HG03280 (cell line): ENCODE results near the gene PIGB.
"Not testable (repeated sequence)": the region's sequence is repeated elsewhere in the genome, so short reads cannot be mapped to it uniquely, and the experiment has no call there.

ENCODE experiments used
- ATAC-seq: cut with Tn5 transposase; IDR thresholded peaks from one replicate; pipeline ENCODE4 v1.9.1; 2021; ENCODE audit warnings: mild to moderate bottlenecking, moderate library complexity; ENCODE audit not compliant: unreplicated experiment

The PIGB gene

DNA sequence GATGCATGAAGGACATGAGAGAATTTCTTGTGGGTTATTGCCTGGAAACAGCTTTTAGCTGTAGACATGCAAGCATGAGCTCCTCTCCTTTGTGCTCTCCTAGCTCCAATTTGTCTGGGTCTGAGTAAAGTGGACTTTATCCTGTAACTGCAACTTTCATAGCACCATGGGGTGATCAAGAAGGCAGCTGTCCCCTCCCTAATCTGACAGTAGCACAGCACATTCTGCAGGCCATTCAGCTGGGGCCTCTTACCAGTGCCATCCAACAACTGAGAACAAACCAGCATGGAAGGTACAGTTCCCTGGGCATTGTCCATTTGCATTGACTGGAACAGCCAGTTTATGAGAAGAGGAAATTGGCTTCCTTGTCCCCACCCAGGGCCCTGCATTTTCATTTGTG is 21.7 kb upstream of the PIGB start:
- no peak for ATAC-seq

DNA sequence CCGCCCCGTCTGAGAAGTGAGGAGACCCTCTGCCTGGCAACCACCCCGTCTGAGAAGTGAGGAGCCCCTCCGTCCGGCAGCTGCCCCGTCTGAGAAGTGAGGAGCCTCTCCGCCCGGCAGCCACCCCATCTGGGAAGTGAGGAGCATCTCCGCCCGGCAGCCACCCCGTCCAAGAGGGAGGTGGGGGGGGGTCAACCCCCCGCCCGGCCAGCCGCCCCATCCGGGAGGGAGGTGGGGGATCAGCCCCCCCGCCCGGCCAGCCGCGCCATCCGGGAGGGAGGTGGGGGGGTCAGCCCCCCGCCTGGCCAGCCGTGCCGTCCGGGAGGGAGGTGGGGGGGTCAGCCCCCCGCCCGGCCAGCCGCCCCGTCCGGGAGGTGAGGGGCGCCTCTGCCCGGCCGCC is 16.2 kb upstream of the PIGB start:
- not testable (repeated sequence) for ATAC-seq

DNA sequence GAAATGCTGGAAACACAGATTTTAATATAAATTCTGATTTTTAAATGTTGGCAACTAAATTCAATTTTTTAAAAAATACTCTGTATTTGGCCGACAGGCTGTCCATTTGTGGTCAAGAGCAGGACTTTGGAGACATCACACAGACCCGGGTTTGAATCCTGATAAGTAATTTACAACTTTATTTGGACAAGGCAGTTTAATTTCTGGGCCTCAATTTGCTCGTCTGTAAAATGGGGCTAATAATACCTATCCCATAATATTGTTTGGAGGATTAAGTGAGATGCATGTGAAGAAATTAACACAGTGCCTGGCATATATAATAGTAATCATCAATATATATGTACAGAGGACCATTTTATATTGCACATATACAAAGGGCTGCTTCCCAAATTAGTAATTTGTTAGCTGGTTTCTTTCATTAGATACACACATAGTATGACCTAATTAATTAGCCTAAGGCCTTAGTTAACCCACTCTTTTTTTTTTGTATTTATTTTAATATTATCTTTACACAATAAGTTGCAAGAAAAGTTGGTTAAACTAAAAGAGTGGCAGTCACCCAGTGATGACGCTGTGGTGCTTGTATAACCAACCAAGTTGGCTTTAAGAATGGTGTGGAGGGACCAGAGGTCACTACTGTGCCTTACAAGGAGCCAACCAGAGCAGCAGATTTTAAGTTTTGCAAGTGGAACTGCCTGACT is 665 bp downstream of the PIGB start:
- peak; percentile 43 for ATAC-seq

DNA sequence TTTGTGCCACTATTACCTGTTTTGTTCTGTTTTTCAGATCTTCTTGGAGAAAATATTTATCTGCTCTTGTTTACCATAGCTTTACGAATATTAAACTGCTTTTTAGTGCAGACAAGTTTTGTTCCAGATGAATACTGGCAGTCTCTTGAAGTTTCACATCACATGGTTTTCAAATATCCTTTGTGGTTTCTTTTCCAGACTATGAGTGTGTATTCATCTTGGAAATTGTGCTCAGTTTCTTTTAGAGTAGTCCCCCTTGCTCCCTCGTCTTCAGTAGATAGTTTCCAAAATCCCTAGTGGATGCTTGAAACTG is 1.2 kb downstream of the PIGB start:
- ATAC-seq = no peak

DNA sequence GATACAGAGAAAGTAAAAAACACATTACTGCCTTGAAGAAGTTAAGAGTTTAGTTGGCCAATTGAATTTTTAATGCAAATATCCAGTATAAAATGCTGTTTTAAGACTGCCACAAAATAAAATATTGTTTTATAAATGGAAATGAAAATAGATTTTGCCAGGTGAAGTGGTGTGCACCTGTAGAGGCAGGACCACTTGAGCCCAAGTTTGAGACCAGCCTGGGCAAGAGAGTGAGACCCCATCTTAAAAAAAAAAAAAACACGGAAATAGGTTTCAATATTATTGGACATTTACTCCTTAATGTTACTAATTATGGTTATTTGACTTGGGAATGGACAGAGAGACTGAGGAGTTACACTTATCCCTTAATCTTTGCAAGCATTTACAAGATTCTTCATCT is 1.9 kb downstream of the PIGB start:
- ATAC-seq = no peak

DNA sequence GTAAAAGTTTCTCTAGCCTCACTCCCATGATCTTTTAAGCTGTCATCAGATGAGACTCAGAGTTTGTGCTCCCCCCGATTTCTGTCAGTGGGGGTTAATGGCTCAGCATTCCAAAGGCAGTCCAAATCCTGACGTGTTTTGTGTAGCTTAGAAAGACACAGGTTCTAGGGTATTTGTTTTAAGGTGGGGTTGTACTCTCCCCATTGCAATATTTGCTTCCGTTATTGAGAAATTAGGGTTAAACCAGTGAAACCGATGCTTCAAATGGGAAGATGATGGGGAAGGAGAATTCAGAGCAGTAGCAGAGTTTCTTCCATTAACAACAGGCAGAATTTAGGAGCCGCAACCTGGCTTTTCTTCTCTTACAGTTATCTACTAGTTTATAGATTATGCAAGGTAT is 3.4 kb downstream of the PIGB start:
- ATAC-seq = no peak

DNA sequence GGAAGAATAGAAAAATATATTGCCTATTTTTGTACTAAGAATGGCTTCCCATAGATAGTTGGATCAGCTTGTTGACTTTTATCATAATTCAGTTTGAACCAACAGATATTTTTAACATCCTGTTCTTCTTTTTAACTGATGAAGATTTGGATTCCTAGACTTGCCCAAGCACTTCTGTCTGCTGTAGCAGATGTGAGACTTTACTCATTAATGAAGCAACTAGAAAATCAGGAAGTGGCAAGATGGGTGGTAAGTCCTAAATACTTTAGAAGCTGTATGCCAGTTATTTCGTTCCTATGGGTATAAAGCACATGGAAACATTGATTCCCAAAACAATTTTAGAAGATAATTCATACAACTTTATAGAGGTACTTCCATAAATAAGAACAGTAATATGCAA is 8.4 kb downstream of the PIGB start:
- no peak for ATAC-seq

DNA sequence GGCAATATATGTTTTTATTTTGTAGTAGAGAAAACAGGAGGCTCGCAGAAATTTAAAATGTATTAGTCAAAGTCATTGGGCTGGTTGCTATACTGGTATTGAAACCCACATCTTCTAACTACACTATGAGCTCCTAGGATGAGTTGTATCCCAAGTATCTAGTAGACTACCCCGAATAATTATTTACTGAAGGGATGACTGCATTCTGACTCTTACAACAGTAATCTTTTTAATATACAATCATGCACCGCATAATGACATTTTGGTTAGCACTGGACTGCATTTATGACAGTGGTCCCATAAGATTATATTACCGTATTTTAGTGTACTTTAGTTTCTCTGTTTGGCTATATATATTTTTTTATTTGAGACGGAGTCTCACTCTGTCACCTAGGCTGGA is 15.3 kb downstream of the PIGB start:
- ATAC-seq = no peak

DNA sequence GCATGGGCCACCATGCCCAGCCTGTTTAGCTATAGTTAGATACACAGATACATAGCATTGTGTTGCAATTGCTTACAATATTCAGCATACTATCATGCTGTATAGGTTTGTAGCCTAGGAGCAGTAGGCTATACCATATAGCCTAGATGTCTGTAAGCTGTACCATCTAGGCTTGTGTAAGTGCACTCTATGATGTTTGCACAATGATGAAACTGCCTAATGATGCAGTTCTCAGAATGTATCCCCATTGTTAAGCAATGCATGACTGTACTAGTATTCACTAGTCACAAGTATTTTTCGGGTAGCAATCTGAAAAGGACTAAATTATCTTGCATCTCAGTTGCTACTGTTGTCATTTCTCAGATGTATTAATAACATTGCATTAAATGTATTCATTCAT is 16.0 kb downstream of the PIGB start:
- ATAC-seq = no peak

DNA sequence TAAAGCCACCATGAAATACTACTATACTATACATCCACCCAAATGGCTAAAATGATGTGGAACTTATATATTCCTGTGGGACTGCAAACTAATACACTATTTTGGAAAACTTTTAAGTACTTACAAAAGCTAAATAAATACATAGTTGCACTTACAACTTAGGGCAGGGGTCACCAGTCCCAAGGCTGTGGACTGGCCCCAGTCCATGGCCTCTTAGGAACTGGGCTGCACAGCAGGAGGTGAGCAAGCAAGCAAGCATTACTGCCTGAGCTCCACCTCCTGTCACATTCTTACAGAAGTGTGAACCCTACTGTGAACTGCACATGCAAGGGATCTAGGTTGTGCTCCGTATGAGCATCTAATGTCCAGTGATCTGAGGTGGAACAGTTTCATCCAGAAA is 18.1 kb downstream of the PIGB start:
- ATAC-seq = no peak

DNA sequence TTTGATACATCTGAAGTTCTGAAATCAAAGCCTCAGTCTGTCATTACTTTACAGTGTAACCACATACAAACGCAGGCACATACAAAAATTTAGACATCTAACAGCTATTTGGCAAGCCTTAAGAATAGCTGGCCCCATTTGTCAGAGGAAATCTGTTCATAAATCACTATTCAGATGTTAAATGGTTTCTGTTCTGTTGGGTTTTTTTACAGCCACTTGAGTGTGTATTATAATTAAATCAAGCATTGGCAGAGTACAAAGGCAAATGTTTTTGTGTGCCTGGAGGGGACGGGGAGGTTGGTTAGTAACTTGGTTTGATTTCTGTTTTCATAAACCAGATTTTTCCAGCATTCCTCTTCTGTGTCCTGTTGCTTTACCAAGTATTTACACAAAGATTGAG is 24.1 kb downstream of the PIGB start:
- no peak for ATAC-seq

DNA sequence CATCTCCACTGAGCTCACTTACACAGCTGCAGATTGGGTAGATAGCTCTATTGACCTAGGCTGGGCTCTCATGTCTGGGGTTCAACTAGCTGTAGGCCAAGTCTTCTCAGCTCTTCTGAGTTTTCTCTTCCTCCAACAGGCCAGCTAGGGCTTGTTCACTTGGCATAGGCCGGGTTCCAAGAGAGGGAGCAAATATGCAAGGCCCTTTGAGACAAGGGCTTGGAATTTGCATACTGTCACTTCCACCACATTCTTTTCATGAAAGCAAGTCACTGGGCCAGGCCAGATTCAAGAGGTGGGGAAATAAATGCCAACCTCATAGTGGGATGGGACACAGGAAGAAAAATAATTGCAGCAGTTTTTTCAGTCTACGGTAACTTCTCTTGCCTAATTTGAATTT is 25.2 kb downstream of the PIGB start:
- ATAC-seq = no peak

DNA sequence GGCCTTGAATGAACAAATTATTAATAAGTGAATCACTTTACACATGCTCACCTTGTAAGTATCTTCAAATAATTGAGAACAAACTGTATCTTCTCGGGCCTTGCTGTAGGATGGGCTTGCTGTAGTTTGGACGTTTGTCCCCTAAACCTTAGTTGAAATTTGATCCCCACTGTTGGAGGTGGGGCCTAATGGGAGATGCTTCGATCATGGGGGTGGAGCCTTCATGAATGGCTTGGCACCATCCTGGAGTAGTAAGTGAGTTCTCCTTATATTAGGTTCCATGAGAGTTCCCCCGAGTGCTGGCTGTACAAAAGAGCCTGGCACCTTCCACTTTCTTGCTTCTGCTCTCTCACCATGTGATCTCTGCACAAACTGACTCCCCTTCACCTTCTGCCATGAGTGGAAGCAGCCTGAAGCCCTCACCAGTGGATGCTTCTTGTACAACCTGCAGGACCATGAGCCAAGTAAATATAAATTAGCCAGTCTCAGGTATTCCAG is 29.3 kb downstream of the PIGB start:
- ATAC-seq = no peak

DNA sequence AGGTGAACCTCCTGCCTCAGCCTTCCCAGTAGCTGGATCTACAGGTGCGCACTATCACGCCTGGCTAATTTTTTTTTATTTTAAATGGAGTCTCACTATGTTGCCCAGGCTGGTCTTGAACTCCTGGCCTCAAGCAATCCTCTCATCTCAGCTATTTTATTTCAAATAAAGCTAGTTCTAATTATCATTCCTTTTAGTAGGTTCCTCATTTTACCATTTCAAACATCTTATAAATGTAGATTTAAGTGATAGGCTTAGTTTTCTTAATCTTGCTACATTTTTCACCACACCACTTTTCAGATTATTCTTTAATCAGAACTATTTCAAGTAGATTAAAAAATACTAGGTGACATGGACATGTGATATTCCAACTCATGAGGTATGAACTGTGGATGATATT is 30.3 kb downstream of the PIGB start:
- no peak for ATAC-seq

DNA sequence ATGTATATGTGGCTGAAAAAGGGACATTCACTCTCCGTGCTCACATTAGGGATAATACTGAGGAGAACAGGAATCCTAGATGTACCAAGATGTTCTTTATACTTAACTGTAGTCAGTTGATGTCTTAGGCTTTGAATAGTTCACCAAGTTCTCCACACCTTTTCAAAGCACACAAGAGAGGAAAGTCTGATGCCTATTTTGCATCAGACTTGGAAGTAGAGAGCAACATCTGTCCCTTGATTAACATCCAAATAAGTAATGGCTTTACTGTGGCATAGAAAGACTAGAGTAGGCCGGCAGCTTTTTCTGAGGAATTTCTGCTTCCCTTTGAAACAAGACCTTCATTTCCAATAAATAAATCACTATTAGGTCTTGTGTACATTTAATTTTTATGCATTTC is 34.0 kb downstream of the PIGB start:
- ATAC-seq = no peak

DNA sequence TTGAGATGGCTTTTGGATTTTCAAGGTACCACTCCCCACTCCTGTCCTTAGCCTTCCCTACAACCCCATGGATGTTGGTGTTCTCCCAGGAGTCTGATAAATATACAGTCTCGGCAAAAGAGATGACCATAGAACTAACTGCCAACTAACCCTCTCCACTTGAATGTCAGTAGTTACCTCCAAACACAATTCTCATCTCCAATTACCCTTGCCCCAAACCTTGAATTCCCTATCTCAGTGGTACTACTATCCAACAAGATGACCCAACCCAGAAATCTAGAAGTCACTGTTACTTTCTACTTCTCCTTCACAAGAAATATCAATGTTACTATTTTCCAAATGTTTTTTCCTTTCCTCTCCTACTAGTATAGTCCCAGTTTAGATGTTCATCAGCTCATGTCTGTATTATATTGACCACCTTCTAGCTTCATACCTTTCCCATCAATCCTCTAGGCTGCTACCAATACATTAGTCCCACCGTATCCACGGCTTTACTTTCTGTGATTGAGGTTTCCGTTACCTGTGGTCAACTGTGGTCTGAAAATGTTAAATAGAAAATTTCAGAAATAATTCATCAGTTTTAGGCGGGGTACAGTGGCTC is 38.1 kb downstream of the PIGB start:
- ATAC-seq = no peak

DNA sequence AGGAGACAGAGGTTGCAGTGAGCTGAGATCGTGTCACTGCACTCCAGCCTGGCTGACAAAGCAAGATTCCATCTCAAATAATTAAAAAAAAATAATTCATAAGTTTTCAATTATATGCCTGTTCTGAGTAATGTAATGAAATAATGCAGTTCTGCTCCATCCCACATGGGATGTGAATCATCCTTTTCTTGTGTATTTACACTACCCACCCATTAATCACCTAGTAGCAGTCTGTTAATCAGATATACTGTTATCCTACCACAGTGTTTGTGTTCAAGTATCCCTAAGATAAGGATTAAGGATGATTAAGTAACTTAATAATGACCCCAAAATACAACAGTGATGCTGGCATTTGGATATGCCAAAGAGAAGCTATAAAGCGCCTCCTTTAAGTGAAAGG is 38.8 kb downstream of the PIGB start:
- no peak for ATAC-seq

DNA sequence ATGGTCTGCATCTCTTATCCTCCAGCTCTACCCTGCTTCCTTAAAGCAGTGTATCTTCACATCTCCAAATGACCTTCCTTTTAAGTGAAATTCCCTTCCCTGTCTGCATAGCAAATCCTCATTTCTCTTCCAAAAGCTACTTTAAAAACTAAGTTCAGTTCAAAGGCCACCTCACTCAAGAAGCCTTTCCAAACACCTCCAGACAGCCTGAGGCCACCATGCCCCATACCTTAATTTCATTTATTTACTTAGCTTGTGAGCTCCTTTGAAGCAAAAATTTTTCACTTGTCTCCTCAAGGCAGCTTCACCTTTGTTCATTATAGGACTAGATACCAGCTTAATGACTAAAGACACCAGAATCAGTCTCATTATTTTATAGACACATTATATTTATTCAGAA is 39.4 kb downstream of the PIGB start:
- ATAC-seq = no peak

DNA sequence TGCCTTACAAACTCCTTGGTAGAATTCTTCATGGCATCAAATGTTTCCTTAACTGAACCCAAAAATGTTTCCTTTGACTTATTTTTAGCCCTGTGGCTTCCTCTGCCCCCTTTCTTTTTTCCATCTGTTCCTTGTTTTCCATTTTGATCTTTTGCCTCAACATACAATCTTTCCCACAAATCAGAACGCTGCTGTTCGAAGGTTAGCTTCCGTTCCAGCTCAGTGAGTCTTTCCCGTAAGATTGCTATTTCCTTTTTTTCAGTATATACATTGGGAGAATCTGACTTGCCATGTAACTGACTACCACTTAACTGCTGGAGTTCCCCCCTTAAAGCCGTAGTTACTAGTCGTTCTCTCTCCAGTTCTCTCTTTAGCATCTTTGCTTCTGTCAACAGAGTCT is 41.2 kb downstream of the PIGB start:
- ATAC-seq = no peak

DNA sequence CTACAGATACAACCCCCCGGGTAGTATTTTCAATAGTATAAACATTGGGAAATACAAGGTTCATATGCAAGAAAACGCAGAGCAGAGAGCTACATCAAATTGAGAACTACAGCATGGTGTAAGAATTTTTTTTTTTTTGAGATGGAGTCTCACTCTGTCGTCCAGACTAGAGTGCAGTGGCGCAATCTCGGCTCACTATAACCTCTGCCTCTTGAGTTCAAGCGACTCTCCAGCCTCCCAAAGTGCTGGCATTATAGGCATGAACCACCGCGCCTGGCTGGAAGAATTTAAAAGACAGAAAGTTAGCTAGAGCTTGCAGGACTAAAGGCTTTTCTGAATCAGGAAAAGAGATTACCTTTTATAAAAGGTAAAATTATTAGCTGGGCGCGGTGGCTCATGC is 42.0 kb downstream of the PIGB start:
- ATAC-seq = no peak

DNA sequence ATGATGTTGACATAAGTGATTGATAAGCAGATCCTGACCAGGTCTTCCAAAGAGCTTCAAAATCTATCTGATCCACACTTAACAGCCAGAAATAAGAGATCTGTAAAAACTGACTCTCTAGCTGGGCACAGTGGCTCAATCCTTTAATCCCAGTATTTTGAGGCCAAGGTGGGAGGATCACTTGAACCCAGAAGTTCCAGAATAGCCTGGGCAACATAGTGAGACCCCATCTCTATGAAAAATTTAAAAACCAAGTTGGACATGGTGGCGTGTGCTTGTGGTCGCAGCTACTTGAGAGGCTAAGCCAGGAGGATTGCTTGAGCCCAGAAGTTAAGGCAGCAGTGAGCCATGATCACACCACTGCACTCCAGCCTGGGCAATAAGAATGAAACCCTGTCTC is 43.6 kb downstream of the PIGB start:
- no peak for ATAC-seq

DNA sequence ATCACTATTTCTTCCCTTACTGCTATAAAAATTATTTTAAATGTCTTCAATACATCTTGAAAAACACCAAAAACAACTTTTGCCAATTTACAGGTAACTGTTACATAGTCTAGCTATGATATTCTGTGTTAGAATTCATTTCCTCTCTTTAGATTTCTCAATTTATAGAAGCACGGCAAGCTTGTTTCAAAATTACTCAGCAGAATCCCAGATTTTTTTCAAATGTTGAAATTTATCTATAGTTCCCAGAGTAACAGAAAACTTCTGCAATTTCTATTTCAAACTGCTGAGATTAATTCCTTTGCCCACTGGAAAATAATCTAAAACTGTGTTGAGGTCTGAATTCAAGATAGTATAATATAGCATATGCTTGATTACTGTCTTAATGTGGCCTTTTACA is 48.0 kb downstream of the PIGB start:
- ATAC-seq = no peak
